ENCODE data around the gene ITSN2. TPM values are rescaled to one million over a fixed set of nuclear protein-coding genes. Genes with fewer than 3 reads are reported as not detected.

Gene ITSN2
- total and polyA plus RNA-seq, 2 of the 8 experiments (the other 6 are each of a cell fraction or from before 2014, with no cell fraction given), result 9.3 to 17.0 TPM

DNA sequence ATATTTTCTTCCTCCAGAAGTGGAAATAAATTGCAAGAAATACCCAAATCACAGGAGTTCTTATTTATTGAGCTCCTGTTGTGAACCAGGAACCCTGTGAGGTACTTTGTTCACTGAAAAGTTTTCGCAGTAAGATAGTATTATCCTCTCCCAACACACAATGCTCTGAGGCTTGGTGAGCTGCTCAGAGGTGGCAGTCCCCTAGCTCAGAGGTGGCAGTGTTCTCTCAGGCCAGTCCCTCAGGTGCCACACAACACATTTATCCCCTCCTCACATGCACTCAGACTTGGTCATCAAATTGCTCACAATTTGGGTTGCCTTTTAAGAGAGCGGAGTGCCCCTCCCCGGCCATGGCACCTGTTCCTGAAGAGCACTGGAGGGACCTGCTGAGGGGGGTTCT, 159.5 kb downstream of the ITSN2 start:
- no peak overlapping the region for H3K18ac ChIP-seq (ENCODE audit: extremely low read depth, low read length)
- CTCF ChIA-PET (ENCODE audit: partially characterized antibody), result interaction anchor here (0.6 to 2.2 kb wide), 5 partner anchors 9 to 272 kb away, joined by 3 to 9 read pairs (median 4); no protein-coding TSS in a partner anchor
- no peak for DNase-seq (ENCODE audit: low read depth in 1 of 2, low spot score in 2 of 2)
- H3K4ac ChIP-seq (replicated peaks; ENCODE audit: insufficient read length, low read depth, low read length), result no peak overlapping the region
- no peak overlapping the region for H3K27ac ChIP-seq (ENCODE audit: low read depth, low read length)
- H3K4me1 ChIP-seq (replicated peaks in 1 of 4; ENCODE audit: control insufficient read depth in 3 of 4, insufficient read depth in 4 of 4, low read length in 3 of 4), result no peaks in the 10 kb centered on the region
- peaks cover 0 to 2% of the 10 kb centered on the region in 2 experiments for H4K20me1 ChIP-seq (replicated peaks in 1 of 2; ENCODE audit: control insufficient read depth in 1 of 2, insufficient read depth in 2 of 2, low read length in 2 of 2)
- WGBS, 2 experiments (ENCODE audit: extremely low coverage in 1 of 2, insufficient coverage in 1 of 2, insufficient read length in 1 of 2, insufficient replicate concordance in 2 of 2, low coverage in 1 of 2, low lambda C conversion rate in 2 of 2, missing lambda C conversion rate in 1 of 2), result 91% methylated on average over 3 of the region's 3 CpGs; no CpG with 5 or more reads in 1 of the 2 experiments
- POLR2A ChIA-PET (ENCODE audit: partially characterized antibody), result interaction anchor here (0.6 to 2.3 kb wide), 2 partner anchors 12 to 146 kb away, joined by 3 to 6 read pairs; no protein-coding TSS in a partner anchor
- H2AK5ac ChIP-seq (ENCODE audit: low read depth, low read length), result no peak overlapping the region
- no peak overlapping the region for H2BK5ac ChIP-seq (ENCODE audit: low read depth, low read length)
- H3K9ac ChIP-seq (replicated peaks in 1 of 4; ENCODE audit: extremely low read depth in 1 of 4, low read depth in 3 of 4, low read length in 3 of 4), result no peak overlapping the region
- H2BK12ac ChIP-seq (ENCODE audit: low read depth, low read length), result no peak overlapping the region
- no peak overlapping the region for H2BK120ac ChIP-seq (replicated peaks; ENCODE audit: low read depth, low read length)
- no peak overlapping the region for H3K14ac ChIP-seq (ENCODE audit: insufficient read length)
- H3K27me3 ChIP-seq (replicated peaks in 1 of 4; ENCODE audit: control insufficient read depth in 3 of 4, extremely low read depth in 1 of 4, insufficient read depth in 3 of 4, low read length in 3 of 4), result no peaks in the 10 kb centered on the region; a peak in 1 of 7 replicates
- H4K91ac ChIP-seq (replicated peaks; ENCODE audit: insufficient read length, low read length), result no peak overlapping the region
- no peaks in the 10 kb centered on the region for H3K23me2 ChIP-seq (ENCODE audit: low read depth, low read length)
- H2AFZ ChIP-seq (ENCODE audit: low read length), result no peak overlapping the region
- no peaks in the 10 kb centered on the region for H3K9me3 ChIP-seq (ENCODE audit: insufficient read depth in 2 of 2, low read depth in 1 of 2, low read length in 1 of 2)
- H3K56ac ChIP-seq (replicated peaks; ENCODE audit: insufficient read length, low read depth, low read length), result no peak overlapping the region
- FAIRE-seq, result no peak
- H4K5ac ChIP-seq (ENCODE audit: insufficient read length, low read depth, low read length), result no peak overlapping the region
- no peak overlapping the region for H4K8ac ChIP-seq (ENCODE audit: extremely low read depth, insufficient read depth, low read length)
- H2BK20ac ChIP-seq (ENCODE audit: low read length), result no peak overlapping the region
- no peak overlapping the region for H3K4me3 ChIP-seq (ENCODE audit: extremely low read depth in 1 of 4, insufficient read depth in 2 of 4, low read depth in 3 of 4, low read length in 4 of 4)
- no peaks in the 10 kb centered on the region for H3K79me2 ChIP-seq (ENCODE audit: control insufficient read depth in 1 of 2, insufficient read depth in 2 of 2, low read length in 2 of 2)
- no peak overlapping the region for H3K4me2 ChIP-seq (ENCODE audit: insufficient read depth in 1 of 2, low read depth in 2 of 2, low read length in 2 of 2)
- H2BK15ac ChIP-seq (ENCODE audit: low read length), result no peak overlapping the region
- no peaks in the 10 kb centered on the region for H3K36me3 ChIP-seq (ENCODE audit: control insufficient read depth in 2 of 4, insufficient read depth in 4 of 4, low read length in 3 of 4)
- no peak overlapping the region for H3K23ac ChIP-seq (ENCODE audit: insufficient read length)
- no peaks in the 10 kb centered on the region for H3K79me1 ChIP-seq (ENCODE audit: low read depth, low read length)
- TF ChIP-seq YY1 (IDR thresholded peaks at IDR 0.05; ENCODE audit: low read depth, low read length) (no peak), TBP (IDR thresholded peaks at IDR 0.05; ENCODE audit: low read depth, low read length) (no peak), POLR2AphosphoS5 (IDR thresholded peaks at IDR 0.05; ENCODE audit: low read depth, low read length) (no peak), EGR1 (IDR thresholded peaks at IDR 0.05; ENCODE audit: borderline replicate concordance, low read depth, low read length) (no peak), GABPA (IDR thresholded peaks at IDR 0.05; ENCODE audit: borderline replicate concordance, insufficient read depth, low read length) (no peak), GTF2F1 (IDR thresholded peaks at IDR 0.05; ENCODE audit: borderline replicate concordance, low read depth, low read length) (no peak), SIRT6 (IDR thresholded peaks at IDR 0.05; ENCODE audit: low read length) (no peak), CHD1 (IDR thresholded peaks at IDR 0.05; ENCODE audit: low read depth, low read length) (no peak), TAF1 (IDR thresholded peaks at IDR 0.05; ENCODE audit: low read depth, low read length) (no peak), TAF7 (optimal IDR thresholded peaks at IDR 0.05; ENCODE audit: borderline replicate concordance, low read depth, low read length) (no peak), SRF (IDR thresholded peaks at IDR 0.05; ENCODE audit: low read depth, low read length) (no peak), CTBP2 (IDR thresholded peaks at IDR 0.05; ENCODE audit: borderline replicate concordance, insufficient read depth, insufficient read length, low read length) (no peak), ASH2L (IDR thresholded peaks at IDR 0.05; ENCODE audit: low read length) (no peak)
- TF ChIP-seq, protein P1, sequence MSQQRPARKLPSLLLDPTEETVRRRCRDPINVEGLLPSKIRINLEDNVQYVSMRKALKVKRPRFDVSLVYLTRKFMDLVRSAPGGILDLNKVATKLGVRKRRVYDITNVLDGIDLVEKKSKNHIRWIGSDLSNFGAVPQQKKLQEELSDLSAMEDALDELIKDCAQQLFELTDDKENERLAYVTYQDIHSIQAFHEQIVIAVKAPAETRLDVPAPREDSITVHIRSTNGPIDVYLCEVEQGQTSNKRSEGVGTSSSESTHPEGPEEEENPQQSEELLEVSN (IDR thresholded peaks at IDR 0.05), result no peak

Measured in H1 (cell line).